GM18507 (cell line): ENCODE measurements around the gene GPANK1.

Source experiments
- DNase-seq: peaks from one replicate; pipeline ENCODE4 v3.0.0; 2011; ENCODE audit warnings: low read depth; ENCODE audit not compliant: insufficient read length; ENCODE audit errors: extremely low spot score
- FAIRE-seq: peaks from 2 replicates; lab custom pipeline; 2011; peaks lifted over from hg19 to GRCh38; lab: Jason Lieb, UNC

GPANK1 gene

DNA sequence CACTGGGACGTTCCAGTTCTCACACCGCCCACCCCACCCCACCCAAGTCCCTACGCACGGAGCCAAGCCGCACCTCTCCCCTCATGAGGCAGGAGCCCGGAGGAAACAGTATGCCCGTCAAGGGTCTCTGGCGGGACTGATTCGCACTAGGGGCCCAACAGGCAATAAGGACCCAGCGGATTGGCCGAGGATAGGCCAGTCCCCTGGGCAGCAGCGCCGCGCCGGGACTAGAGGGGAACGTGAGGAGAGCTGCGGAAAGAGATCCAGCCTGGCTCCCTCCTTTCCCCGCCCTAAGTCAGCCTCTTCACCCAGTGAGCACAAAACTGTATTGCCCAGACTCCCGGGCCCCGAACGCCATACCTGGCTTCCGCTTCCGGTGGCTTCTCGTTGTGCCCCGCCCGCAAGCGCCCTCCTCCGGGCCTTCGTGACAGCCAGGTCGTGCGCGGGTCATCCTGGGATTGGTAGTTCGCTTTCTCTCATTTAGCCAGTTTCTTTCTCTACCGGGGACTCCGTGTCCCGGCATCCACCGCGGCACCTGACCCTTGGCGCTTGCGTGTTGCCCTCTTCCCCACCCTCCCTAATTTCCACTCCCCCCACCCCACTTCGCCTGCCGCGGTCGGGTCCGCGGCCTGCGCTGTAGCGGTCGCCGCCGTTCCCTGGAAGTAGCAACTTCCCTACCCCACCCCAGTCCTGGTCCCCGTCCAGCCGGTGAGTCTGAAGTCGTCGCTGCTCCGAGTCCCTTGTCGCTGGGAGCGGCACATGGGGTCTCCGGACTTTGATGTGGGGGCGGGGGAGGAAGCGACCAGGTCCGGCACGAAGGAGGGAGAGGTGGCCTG, 922 bp upstream of the GPANK1 start, which contains the start of gene CSNK2B:
TSS of gene CSNK2B (plus strand) at position 580 of the 836 bp plus-strand sequence. CDS start 752 bp downstream, outside the sequence.
- peak; percentile 92 for FAIRE-seq

GRCh38 chr6:31663961-31664789, 622 bp downstream of the GPANK1 start:
- FAIRE-seq (no peak), DNase-seq (no peak)

More for the DNA sequence above, 922 bp upstream of the GPANK1 start, which contains the start of gene CSNK2B:
- DNase-seq: peak; percentile 93

GRCh38 chr6:31663126-31663960, 1.5 kb downstream of the GPANK1 start:
- DNase-seq: no peak
- FAIRE-seq: no peak

GRCh38 chr6:31662124-31662723, 2.6 kb downstream of the GPANK1 start:
- FAIRE-seq (no peak), DNase-seq (no peak)

- no peak for DNase-seq
- FAIRE-seq: peak; percentile 41
These were observed 3.3 kb downstream of the GPANK1 start for GRCh38 chr6:31661262-31662123.

GRCh38 chr6:31660381-31661261, 4.2 kb downstream of the GPANK1 start, which contains the start of gene C6orf47:
C6orf47 (minus strand) TSS chr6:31660778; CDS start chr6:31659947, 831 bp downstream.
- DNase-seq: peak; percentile 58
- peak; percentile 73 for FAIRE-seq

GRCh38 chr6:31659649-31660380, 5.0 kb downstream of the GPANK1 start:
- DNase-seq (no peak), FAIRE-seq (no peak)

GRCh38 chr6:31658983-31659648, 5.7 kb downstream of the GPANK1 start:
- DNase-seq: no peak
- no peak for FAIRE-seq

GRCh38 chr6:31658158-31658688, 6.6 kb downstream of the GPANK1 start:
- no peak for FAIRE-seq
- no peak for DNase-seq

DNA sequence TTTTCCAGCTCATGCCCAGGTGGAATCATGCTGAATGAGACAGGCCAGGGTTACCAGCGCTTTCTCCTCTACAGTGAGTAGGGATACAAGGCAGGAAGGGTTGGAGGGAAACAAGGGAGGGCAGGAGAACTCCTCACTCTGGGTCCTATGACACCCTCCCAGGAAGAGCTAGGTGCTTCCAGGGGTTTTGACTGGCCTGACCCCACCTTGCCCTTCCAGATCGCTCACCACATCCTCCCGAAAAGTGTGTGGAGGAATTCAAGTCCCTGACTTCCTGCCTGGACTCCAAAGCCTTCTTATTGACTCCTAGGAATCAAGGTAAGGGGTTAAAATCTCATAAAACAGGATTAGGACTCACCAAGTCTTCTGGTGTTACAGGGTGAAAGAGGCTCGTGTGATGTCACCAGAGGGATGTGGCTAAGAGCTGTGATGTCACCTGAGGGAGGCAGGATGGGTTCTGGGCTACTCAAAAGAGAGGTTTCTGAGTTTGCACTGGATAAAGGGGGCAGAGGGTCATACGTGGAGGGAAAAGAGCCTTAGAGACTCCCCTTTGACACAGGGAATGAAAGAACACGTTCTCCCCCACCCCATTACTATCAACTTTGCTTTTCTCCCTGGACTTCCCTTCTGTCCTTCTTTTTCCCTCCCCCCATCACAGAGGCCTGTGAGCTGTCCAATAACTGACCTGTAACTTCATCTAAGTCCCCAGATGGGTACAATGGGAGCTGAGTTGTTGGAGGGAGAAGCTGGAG, 7.2 kb downstream of the GPANK1 start:
- DNase-seq (no peak), FAIRE-seq (no peak)

GRCh38 chr6:31655349-31656237, 9.2 kb downstream of the GPANK1 start, which contains the start of gene APOM:
APOM (plus strand) TSS chr6:31655894; CDS start chr6:31655967, 73 bp downstream.
- DNase-seq (no peak), FAIRE-seq (no peak)

DNA sequence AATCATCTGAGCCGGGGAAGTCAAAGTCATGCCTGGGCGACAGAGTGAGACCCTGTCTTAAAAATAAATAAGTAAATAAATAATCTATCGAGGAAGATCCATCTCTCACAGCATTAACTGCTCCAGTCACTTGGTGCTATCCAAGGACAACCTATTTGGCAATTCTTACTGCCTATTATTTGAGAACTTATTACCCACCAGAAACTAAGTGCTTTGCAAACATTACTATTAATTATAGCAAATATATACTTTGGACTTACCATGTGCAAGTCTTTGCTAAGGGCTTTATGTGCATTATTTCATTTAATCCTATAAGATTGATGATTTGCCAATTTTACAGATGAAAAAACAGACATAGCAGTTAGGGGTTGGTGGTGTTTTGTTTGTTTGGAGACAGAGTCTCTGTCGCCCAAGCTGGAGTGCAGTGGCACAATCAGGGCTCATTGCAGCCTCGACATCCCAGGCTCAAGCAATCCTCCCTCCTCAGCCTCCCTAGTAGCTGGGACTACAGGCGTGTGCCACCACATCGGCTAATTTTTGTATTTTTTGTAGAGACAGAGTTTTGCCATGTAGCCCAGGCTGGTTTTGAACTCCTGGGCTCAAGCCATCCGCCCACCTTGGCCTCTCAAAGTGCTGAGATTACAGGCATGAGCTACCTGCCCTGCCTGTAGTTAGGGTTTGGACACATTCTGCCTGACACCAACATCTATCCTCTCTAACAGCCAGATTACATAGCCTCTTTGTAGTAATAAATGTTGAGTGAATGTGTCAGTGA, 10.0 kb downstream of the GPANK1 start:
- DNase-seq: no peak
- FAIRE-seq: no peak

DNA sequence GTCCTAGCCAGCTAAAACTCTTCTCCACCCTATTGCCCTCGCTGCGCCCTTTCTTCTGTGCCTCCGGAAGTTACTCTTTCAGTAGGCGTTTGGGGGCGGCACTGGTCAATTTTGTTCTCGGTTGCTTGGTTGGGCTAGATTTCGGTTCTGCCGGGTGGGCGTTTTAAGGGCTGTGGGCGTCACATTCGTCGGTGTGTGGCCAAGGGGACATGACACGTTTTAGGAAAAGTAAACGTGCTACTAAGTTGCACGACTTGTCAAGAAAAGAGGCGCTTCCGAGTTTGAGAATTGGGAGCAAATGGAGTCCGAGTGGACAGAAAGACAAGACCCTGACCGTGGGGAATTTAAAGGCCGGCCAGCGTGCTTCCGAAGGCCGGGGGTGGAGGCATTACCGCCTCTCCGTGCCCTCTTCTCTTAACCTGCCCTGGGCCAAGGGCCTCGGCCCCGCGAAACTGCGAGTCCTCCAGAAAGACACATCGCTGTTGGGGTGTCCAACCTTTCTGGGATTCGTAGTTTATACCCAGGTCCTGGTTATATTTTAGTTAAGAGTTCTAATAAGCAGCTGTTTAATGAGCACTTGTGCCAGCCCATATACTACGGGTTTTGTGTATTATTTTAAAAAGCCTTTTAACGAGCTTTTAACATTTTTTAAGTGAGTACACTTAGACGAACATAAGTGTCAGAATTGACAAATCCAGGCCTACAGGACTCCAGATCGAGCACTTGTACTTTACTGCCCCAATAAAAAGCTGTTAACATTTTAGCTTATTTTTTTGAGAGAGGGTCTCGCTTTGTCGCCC, 11.7 kb downstream of the GPANK1 start:
- DNase-seq: peak; percentile 76
- FAIRE-seq: no peak
